Activated naive CD8-positive, alpha-beta T cell treated with anti-CD3 and anti-CD28 coated beads, Interleukin-2, amount 50 U/mL, for 24 hours (primary cell): Measurements from ENCODE around the gene TNFAIP3.
"Not testable (repeated sequence)": the region's sequence is repeated elsewhere in the genome, so short reads cannot be mapped to it uniquely, and the experiment has no call there.

Experiments used
- ATAC-seq: fragments of 150-1000 bp; cut with Tn5 transposase; one replicate; pipeline ENCODE4 v1.10.0; 2021
- DNase-seq: peaks from one replicate; pipeline ENCODE4 v3.0.0; 2021
- H3K27ac Mint-ChIP-seq: one replicate; pipeline ENCODE4 v1.8.0; 2021; ENCODE audit warnings: mild to moderate bottlenecking, mixed read lengths
- H3K27me3 Mint-ChIP-seq: one replicate; pipeline ENCODE4 v1.8.0; 2021; ENCODE audit warnings: mixed read lengths
- H3K36me3 Mint-ChIP-seq: one replicate; pipeline ENCODE4 v1.8.0; 2021; ENCODE audit warnings: low read depth, mixed read lengths
- H3K4me1 Mint-ChIP-seq: one replicate; pipeline ENCODE4 v1.8.0; 2021; ENCODE audit warnings: mixed read lengths
- H3K4me3 Mint-ChIP-seq: one replicate; pipeline ENCODE4 v1.8.0; 2021; ENCODE audit warnings: mild to moderate bottlenecking, moderate library complexity, mixed read lengths
- H3K9me3 Mint-ChIP-seq: one replicate; pipeline ENCODE4 v1.8.0; 2021; ENCODE audit warnings: mixed read lengths

TNFAIP3 gene

GRCh38 chr6:137834508-137834907 is 32.6 kb upstream of the TNFAIP3 start:
- Mint-ChIP-seq H3K4me1 (peaks cover 40% of the 10 kb centered on the region), H3K27me3 (no peaks in the 10 kb centered on the region), H3K4me3 (no peak overlapping the region), H3K36me3 (peaks cover 12% of the 10 kb centered on the region), H3K27ac (no peak overlapping the region), H3K9me3 (peaks cover 29% of the 10 kb centered on the region)
- no peak for DNase-seq
- no peak for ATAC-seq

DNA sequence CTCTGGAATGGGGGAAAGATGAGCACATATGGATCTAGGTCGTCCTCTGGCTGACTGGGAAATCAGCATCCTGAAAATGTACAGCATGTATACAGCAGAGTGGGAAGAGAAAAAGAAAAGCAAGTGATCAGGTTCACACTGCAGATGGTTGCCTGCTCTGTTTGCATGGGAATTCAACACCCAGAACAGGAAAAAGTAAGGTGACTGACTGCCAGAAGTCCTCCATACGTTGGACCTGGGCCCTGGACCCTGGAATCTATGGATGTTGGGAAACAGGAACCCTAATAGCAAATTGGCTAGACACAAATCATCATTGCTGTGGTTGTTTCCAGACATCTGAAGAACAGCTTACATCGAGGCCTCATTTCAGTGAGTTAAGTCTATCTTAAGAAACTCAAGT is 30.3 kb upstream of the TNFAIP3 start:
- DNase-seq (no peak), ATAC-seq (no peak)
- H3K36me3 Mint-ChIP-seq: peaks cover 28% of the 10 kb centered on the region
- peaks cover 21% of the 10 kb centered on the region for H3K4me1 Mint-ChIP-seq
- peaks cover 47% of the 10 kb centered on the region for H3K9me3 Mint-ChIP-seq
- H3K27ac Mint-ChIP-seq: no peak overlapping the region
- H3K4me3 Mint-ChIP-seq: no peak overlapping the region
- no peaks in the 10 kb centered on the region for H3K27me3 Mint-ChIP-seq

- not testable (repeated sequence) for H3K27me3 Mint-ChIP-seq, H3K4me1 Mint-ChIP-seq, DNase-seq, ATAC-seq, H3K4me3 Mint-ChIP-seq, H3K27ac Mint-ChIP-seq
- Mint-ChIP-seq H3K36me3 (peaks cover 28% of the 10 kb centered on the region), H3K9me3 (peaks cover 50% of the 10 kb centered on the region)
Measured at GRCh38 chr6:137838090-137838489, 29.0 kb upstream of the TNFAIP3 start.

DNA sequence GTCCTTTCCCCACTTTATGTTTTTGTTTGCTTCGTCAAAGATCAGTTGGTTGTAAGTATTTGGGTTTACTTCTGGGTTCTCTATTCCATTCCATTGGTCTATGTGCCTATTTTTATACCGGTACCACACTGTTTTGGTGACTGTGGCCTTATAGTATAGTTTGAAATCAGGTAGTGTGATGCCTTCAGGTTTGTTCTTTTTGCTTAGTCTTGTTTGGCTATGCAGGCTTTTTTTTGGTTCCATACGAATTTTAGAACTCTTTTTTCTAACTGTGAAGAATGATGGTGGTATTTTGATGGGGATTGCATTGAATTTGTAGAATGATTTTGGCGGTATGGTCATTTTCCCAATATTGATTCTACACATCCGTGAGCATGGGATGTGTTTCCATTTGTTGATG is 28.5 kb upstream of the TNFAIP3 start:
- not testable (repeated sequence) for H3K27me3 Mint-ChIP-seq, H3K27ac Mint-ChIP-seq, H3K4me3 Mint-ChIP-seq, H3K4me1 Mint-ChIP-seq, ATAC-seq, DNase-seq
- Mint-ChIP-seq H3K36me3 (peaks cover 26% of the 10 kb centered on the region), H3K9me3 (peaks cover 54% of the 10 kb centered on the region)

DNA sequence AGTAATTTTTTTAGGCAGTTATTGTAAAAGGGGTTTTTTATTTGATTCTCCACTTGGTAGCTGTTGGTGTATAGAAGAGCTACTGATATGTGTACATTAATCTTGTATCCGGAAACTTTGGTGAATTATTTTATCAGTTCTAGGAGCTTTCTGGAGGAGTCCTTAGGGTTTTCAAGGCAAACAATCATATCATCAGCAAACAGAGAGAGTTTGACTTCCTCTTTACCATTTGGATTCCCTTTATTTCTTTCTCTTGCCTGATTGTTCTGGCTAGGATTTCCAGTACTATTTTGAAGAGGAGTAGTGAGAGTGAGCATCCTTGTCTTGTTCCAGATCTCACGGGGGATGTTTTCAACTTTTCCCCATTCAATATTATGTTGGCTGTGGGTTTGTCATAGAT is 28.0 kb upstream of the TNFAIP3 start:
- no peak for ATAC-seq
- H3K9me3 Mint-ChIP-seq: peaks cover 55% of the 10 kb centered on the region
- H3K4me1 Mint-ChIP-seq: peaks cover 6% of the 10 kb centered on the region
- no peak for DNase-seq
- H3K36me3 Mint-ChIP-seq: peaks cover 26% of the 10 kb centered on the region
- no peak overlapping the region for H3K4me3 Mint-ChIP-seq
- H3K27me3 Mint-ChIP-seq: no peaks in the 10 kb centered on the region
- no peak overlapping the region for H3K27ac Mint-ChIP-seq

- Mint-ChIP-seq H3K27ac (no peak overlapping the region), H3K36me3 (peaks cover 23% of the 10 kb centered on the region)
- no peak for ATAC-seq
Measured at GRCh38 chr6:137840252-137840651, 26.8 kb upstream of the TNFAIP3 start.

GRCh38 chr6:137843211-137843610 is 23.8 kb upstream of the TNFAIP3 start:
- H3K4me1 Mint-ChIP-seq: peaks cover 3% of the 10 kb centered on the region
- ATAC-seq (no peak), DNase-seq (no peak)
- peaks cover 47% of the 10 kb centered on the region for H3K9me3 Mint-ChIP-seq
- no peak overlapping the region for H3K27ac Mint-ChIP-seq
- no peaks in the 10 kb centered on the region for H3K27me3 Mint-ChIP-seq
- no peak overlapping the region for H3K4me3 Mint-ChIP-seq
- peaks cover 21% of the 10 kb centered on the region for H3K36me3 Mint-ChIP-seq

More at GRCh38 chr6:137840252-137840651, 26.8 kb upstream of the TNFAIP3 start:
- no peak for DNase-seq
- no peak overlapping the region for H3K4me3 Mint-ChIP-seq
- H3K4me1 Mint-ChIP-seq: peaks cover 6% of the 10 kb centered on the region
- peaks cover 55% of the 10 kb centered on the region for H3K9me3 Mint-ChIP-seq
- H3K27me3 Mint-ChIP-seq: no peaks in the 10 kb centered on the region

DNA sequence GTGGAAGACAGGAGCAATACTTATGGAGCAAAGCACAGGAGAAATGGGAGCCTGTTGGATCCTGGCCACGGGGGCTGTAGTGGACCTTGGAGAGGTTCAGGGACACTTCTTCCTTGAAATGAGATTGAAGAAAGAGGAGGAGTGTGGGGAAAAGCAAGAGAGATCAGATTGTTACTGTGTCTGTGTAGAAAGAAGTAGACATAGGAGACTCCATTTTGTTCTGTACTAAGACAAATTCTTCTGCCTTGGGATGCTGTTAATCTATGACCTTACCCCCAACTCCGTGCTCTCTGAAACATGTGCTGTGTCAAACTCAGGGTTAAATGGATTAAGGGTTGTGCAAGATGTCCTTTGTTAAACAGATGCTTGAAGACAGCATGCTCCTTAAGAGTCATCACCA is 22.7 kb upstream of the TNFAIP3 start:
- not testable (repeated sequence) for H3K27ac Mint-ChIP-seq, H3K4me1 Mint-ChIP-seq, H3K27me3 Mint-ChIP-seq

DNA sequence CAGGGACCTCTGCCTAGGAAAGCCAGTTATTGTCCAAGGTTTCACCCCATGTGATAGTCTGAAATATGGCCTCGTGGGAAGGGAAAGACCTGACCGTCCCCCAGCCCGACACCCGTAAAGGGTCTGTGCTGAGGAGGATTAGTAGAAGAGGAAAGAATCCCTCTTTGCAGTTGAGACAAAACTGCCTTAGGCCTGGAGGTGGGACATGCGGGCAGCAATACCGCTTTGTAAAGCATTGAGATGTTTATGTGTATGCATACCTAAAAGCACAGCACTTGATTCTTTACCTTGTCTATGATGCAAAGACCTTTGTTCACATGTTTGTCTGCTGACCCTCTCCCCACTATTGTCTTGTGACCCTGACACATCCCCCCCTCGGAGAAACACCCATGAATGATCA is 22.3 kb upstream of the TNFAIP3 start:
- peaks cover 16% of the 10 kb centered on the region for H3K36me3 Mint-ChIP-seq
- H3K4me3 Mint-ChIP-seq, H3K27me3 Mint-ChIP-seq, DNase-seq, ATAC-seq, H3K27ac Mint-ChIP-seq: not testable (repeated sequence)
- H3K4me1 Mint-ChIP-seq: peaks cover 12% of the 10 kb centered on the region
- peaks cover 34% of the 10 kb centered on the region for H3K9me3 Mint-ChIP-seq

More for the DNA sequence above, 22.7 kb upstream of the TNFAIP3 start:
- H3K36me3 Mint-ChIP-seq: peaks cover 16% of the 10 kb centered on the region
- H3K4me3 Mint-ChIP-seq, DNase-seq, ATAC-seq: not testable (repeated sequence)
- peaks cover 36% of the 10 kb centered on the region for H3K9me3 Mint-ChIP-seq

DNA sequence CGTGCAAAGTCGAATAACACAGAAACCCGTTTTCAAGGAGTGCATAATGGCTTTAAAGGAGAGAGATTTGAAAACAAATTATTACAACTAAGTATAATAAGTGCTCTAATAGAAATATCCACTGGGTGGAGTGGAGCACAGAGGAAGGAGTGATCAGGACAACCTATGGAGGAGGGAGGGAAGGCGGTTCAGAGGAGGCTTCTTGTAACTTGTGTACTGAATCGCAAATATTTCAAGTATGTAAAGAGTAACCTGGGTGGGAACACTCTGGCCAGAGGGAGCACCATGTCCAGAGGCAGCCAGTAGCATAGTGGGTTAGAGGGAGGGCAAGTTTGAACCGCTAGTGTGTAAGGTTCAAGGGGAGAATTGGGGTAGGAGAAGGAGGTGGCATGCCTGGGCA is 21.6 kb upstream of the TNFAIP3 start:
- H3K27ac Mint-ChIP-seq: no peak overlapping the region
- DNase-seq: no peak
- H3K4me3 Mint-ChIP-seq: no peak overlapping the region
- H3K36me3 Mint-ChIP-seq: peaks cover 11% of the 10 kb centered on the region
- peaks cover 27% of the 10 kb centered on the region for H3K9me3 Mint-ChIP-seq
- H3K4me1 Mint-ChIP-seq: peaks cover 17% of the 10 kb centered on the region
- no peaks in the 10 kb centered on the region for H3K27me3 Mint-ChIP-seq
- no peak for ATAC-seq

DNA sequence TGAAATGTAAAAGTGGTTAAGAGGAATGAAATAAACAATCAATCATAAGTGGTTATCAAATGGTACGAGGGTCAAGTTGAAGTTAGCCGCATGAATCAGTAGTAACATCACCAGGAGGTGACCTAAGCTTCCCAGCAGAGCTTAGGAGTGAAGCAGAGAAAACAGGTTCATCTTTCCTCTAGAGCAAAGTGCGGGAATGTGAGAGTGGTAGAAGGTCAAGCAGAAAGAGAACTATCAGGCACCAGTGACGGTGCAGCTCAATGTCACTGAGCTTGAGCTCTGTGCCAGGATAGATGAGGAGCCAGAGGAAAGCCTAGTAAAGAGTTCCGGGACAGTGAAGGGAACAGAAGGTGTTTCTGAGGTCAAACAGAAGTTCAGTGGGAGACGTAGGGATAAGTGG is 20.8 kb upstream of the TNFAIP3 start:
- Mint-ChIP-seq H3K27ac (no peak overlapping the region), H3K4me1 (peaks cover 26% of the 10 kb centered on the region), H3K9me3 (peaks cover 19% of the 10 kb centered on the region), H3K36me3 (peaks cover 3% of the 10 kb centered on the region), H3K4me3 (no peak overlapping the region), H3K27me3 (no peaks in the 10 kb centered on the region)
- ATAC-seq (no peak), DNase-seq (no peak)

DNA sequence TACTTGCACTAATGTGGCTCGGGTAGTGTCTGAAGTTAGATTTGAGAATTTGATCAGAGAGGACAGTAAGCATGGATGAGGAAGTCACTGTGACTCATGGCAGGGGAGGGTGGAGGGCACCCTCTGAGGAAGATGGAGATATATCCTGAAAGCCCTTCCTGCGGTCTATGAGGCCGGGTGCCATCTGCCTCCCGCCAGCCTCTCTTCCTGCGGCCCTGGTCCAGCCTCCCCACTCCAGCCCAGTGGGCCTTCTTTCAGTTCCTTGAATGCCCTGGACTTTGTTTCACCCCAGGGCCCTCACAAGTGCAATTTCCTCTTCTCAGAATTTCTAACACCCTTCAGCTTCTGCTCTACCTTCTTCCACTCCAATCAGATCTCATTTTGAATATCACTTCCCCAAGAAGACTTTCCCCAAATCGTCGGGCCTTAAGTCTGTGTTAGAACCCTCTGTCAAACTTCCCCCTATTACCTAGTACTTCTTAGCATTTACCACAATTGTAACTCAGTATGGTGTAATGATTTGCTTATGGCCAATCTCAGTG is 20.2 kb upstream of the TNFAIP3 start:
- Mint-ChIP-seq H3K4me1 (peaks cover 31% of the 10 kb centered on the region), H3K27me3 (no peaks in the 10 kb centered on the region), H3K4me3 (no peak overlapping the region), H3K9me3 (peaks cover 13% of the 10 kb centered on the region), H3K27ac (no peak overlapping the region), H3K36me3 (no peaks in the 10 kb centered on the region)
- DNase-seq (no peak), ATAC-seq (no peak)

DNA sequence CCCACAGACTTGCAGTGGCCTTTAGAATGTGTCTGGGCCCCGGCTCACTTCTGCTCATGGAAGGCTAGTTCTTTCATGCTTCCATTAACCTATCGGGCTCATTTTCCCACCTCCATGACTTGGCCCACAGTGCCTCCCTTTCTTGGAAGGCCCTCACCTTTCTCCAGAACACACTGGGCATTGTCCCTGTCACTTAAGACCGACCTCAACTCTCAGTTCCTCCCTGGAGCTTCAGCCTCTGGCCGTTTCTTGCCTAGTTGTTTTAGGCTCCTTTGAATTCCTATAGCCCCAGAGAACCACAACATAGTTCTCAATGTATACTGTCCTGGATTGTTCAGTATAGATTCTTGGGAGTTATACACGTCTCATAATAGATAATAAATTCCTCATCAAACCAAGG is 19.3 kb upstream of the TNFAIP3 start:
- H3K27ac Mint-ChIP-seq: no peak overlapping the region
- peaks cover 40% of the 10 kb centered on the region for H3K4me1 Mint-ChIP-seq
- no peak for ATAC-seq
- H3K27me3 Mint-ChIP-seq: no peaks in the 10 kb centered on the region
- H3K4me3 Mint-ChIP-seq: no peak overlapping the region
- H3K36me3 Mint-ChIP-seq: no peaks in the 10 kb centered on the region
- no peak for DNase-seq
- peaks cover 7% of the 10 kb centered on the region for H3K9me3 Mint-ChIP-seq

DNA sequence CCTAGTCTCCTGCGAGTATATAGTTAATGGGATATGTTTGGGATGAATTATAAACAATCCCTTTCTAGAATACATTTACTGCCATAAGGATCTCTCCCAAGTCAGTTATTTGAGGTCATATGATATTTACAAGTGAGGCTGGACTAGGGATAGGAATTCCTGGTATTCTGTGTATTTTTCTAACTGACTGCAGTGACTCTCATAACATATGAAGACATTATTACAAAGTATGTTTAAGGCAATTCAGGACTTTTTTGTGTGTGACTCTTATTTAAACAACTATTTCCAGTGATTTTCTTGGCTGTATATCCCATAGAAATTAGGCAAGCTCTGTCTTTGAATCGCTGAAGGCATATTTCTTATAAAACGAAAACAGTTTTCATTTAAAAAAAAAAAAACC is 18.4 kb upstream of the TNFAIP3 start:
- Mint-ChIP-seq H3K36me3 (no peaks in the 10 kb centered on the region), H3K27ac (no peak overlapping the region), H3K4me3 (no peak overlapping the region), H3K9me3 (peaks cover under 1% of the 10 kb centered on the region), H3K4me1 (peaks cover 47% of the 10 kb centered on the region), H3K27me3 (no peaks in the 10 kb centered on the region)
- ATAC-seq (no peak), DNase-seq (no peak)

GRCh38 chr6:137849181-137849980 is 17.7 kb upstream of the TNFAIP3 start:
- peaks cover 50% of the 10 kb centered on the region for H3K4me1 Mint-ChIP-seq
- no peak overlapping the region for H3K4me3 Mint-ChIP-seq
- no peaks in the 10 kb centered on the region for H3K9me3 Mint-ChIP-seq
- H3K36me3 Mint-ChIP-seq: no peaks in the 10 kb centered on the region
- no peak for DNase-seq
- ATAC-seq: peak; percentile 88
- H3K27ac Mint-ChIP-seq: peak overlapping the region; percentile 81
- no peaks in the 10 kb centered on the region for H3K27me3 Mint-ChIP-seq
